ENCODE data around the gene NUP93.

Gene NUP93

DNA sequence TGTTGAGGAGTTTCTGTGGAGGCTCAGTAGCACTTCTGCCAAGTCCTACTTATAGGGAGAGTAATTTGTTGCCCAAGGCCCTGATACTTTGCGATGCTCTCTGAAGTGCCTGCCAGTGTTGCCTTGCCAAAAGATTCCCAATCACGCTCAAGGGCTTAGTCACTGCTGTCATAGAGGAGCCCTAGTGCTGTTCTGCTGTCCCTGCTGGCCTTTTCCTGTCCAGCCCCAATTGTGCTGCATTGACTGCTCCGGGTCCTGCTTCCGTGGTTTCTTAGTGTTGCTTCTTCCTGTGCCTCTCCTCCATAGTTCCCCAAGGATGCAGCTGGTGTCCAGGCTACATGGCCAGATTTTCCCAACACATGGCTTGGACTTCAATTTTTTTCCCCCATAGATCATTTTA is 13.9 kb downstream of the NUP93 start:
- DNase-seq (ENCODE audit: low read depth) = no peak

- no peak for DNase-seq (ENCODE audit: low read depth)
Observed at GRCh38 chr16:56744996-56745640, 15.2 kb downstream of the NUP93 start.

DNA sequence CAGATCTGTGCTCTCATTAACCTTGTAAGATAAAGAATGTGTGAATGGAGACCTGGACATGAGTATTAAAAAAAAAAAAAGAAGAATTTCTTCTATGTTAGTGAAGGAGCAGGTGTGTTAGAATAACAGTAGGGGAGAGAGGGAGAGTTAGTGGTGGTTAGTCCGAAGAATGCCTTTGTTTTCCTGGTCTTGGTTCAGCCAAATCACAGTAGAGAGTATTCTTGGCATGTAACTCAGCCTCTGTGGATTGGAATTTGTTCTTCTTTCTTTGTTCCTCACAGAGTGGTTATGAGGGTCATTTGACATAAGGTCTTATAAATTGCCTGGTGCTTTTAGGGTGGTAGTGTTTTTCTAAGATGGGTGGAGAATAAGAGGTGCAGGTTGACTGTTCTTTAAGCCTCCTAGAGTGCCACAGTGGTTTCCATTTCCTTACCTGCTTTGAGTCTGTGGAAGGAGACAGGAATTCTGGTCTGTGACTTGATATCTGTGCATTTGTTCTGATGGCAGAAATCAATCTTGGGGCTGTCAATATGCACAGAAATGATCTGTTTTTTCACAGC is 17.6 kb downstream of the NUP93 start:
- no peak for DNase-seq (ENCODE audit: low read depth)

- no peak for DNase-seq (ENCODE audit: low read depth)
Observed at GRCh38 chr16:56748191-56748590, 18.3 kb downstream of the NUP93 start.

DNA sequence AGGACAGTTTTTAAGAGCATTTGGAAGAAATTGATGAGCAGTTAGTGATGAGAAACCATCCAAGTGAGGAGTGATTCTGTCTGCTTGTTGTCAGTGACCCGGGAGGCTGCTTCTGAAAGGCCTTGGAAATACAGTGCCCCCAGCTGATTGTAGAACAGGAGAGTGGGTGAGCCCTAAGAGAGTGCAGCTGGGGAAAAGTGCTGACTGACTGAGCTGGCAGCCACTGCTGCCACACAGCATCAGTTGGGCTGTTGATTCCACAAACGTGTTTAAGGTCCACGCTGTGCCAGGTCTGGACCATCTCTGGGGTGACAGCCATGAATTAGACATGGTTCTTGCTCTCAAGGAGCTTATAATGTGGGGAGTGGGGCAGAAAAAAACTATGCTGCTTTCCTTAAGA is 18.9 kb downstream of the NUP93 start:
- no peak for DNase-seq (ENCODE audit: low read depth)

GRCh38 chr16:56749672-56750491 is 20.0 kb downstream of the NUP93 start:
- DNase-seq (ENCODE audit: low read depth) = no peak

- DNase-seq (ENCODE audit: low read depth) = no peak
Observed at GRCh38 chr16:56753410-56753809, 23.5 kb downstream of the NUP93 start.

GRCh38 chr16:56755038-56755437 is 25.1 kb downstream of the NUP93 start:
- no peak for DNase-seq (ENCODE audit: low read depth)

DNA sequence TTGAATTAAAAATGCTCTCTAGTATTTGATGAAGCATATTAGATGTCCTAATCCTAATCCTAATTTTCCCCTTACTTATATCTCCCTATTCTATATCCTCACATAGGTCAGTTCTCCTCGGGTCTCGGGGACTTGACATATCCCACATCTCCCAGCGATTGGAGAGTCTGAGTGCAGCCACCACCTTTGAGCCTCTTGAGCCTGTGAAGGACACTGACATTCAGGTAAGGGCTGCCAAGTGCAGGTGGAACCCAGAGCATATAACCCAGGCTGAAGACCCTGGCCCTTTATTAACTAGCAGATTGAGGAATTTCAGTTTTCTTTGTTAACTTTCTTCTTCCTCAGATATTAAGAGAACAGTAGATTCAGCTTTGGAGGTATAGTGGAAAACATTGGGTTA is 28.5 kb downstream of the NUP93 start:
- no peak for DNase-seq (ENCODE audit: low read depth)

GRCh38 chr16:56758930-56759329 is 29.0 kb downstream of the NUP93 start:
- DNase-seq (ENCODE audit: low read depth) = no peak

DNA sequence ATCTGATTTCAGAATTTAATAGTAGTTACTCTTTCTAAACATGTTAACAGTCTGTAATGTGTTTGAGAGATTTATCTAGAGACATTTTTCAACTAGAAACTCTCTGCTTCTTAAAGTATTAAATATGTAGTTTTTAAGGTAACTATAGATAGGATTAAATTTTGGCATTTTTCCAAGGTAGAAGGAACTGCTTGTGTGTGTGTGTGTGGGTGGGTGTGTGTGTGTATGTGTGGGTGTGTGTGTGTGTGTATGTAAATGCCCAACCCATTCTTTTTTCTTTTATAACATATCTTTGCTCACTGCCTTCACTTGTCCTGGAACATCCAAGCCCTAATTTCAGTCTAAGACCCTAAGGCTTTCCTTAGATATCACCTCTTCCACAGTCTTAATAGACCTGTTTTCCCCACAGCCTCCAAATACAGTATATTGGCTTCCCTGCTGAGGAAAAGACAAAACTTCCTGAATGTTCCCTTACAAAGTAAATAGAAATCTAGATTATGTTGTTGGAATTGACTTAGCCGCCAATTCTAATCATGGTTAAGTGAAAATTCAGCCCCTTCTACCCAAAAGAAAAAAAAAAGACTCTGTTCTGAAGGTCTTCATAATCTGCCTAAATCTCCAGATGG is 33.5 kb downstream of the NUP93 start:
- DNase-seq (ENCODE audit: low read depth) = no peak

GRCh38 chr16:56764835-56765234 is 34.9 kb downstream of the NUP93 start:
- DNase-seq (ENCODE audit: low read depth) = no peak

DNA sequence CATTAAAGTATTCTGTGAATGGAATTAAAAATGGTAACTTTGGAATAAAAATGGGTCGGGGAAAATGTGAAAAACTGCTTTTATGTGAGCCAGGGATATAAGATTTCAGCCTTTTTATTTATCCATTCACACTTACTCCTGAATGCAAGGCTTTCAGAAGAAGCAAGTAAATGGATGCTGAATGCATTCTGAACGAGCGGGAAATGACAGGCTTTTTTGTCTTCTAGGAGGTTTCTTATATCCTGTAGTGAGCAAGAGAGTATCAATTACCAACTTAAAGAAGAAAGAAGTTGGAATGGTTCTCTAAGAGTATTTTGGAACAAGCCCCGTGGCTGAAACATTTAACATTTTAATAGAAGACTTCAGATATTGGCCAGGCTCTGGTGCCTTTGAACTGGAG is 36.0 kb downstream of the NUP93 start:
- DNase-seq (ENCODE audit: low read depth) = no peak

- no peak for DNase-seq (ENCODE audit: low read depth)
Observed at GRCh38 chr16:56767024-56767423, 37.1 kb downstream of the NUP93 start.

DNA sequence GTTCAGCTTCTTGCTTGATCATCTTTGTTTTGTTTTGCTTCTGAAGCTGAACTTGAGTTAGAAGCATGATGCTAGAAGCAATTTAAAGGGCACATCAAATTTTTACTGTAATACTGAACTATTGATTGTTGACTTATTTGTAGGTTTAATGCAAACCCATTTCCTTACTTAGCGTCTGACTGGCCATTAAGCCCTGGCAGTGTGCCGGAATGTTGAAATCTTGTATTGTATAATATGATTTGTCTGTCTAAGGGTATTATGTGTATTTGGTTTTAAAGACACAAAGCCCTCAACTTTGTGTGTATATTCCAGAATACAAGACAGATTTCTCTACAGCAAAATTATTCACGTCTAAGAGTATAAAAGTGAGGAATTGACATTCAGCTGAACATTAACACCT is 39.7 kb downstream of the NUP93 start:
- DNase-seq (ENCODE audit: low read depth) = no peak

DNA sequence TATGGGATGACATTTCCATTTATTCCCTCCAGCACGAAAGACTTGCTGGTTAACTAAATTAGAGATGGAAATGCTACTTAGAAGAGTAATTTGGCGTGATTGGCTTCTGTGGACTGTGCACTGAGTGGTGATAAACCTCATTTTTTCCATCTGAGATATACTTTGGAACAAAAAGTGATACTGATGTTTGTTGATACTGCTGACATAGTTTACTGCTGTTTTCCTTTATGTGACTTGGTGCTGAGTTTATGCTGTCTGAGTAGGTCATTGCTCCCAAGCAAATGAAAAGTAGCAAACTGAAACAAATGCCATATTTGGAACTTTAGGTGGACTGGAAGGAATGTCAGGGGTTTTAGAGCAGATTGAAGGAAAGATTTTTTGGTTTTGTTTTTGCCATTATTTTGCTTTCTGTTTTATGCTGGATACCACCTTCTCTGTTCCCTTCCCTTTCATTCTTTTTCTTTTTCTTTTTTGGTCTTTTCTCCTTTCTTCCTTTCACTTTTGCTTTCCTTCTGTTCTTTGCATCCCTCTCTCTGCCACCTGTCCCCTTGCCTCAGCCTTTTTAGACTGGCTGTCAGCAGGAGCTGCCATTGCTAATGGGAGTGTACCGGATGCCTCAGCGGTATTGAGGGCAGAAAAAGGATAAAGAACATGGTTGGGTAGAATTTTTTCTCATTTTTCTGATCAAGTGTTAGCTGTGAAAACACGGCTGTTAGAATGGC is 41.8 kb downstream of the NUP93 start:
- DNase-seq (ENCODE audit: low read depth) = no peak

DNA sequence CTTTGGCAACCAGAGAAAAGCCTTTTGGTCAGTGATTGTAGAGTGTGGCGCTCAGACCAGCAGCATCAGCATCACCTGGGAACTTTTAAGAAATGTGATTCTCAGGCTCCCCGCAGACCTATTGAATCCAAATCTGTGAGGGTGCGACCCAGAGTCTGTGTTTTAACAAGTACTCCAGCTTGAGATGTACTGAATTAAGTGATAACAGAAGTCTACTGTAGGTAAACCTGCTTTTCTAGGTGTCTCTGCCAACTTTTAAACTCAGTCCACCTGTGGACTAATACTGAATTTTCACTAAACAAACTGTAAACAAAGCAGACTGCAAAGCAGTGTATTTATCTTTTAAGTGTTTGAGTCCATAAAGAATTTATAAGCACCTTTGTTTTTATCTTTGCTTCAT is 43.6 kb downstream of the NUP93 start:
- no peak for DNase-seq (ENCODE audit: low read depth)

DNA sequence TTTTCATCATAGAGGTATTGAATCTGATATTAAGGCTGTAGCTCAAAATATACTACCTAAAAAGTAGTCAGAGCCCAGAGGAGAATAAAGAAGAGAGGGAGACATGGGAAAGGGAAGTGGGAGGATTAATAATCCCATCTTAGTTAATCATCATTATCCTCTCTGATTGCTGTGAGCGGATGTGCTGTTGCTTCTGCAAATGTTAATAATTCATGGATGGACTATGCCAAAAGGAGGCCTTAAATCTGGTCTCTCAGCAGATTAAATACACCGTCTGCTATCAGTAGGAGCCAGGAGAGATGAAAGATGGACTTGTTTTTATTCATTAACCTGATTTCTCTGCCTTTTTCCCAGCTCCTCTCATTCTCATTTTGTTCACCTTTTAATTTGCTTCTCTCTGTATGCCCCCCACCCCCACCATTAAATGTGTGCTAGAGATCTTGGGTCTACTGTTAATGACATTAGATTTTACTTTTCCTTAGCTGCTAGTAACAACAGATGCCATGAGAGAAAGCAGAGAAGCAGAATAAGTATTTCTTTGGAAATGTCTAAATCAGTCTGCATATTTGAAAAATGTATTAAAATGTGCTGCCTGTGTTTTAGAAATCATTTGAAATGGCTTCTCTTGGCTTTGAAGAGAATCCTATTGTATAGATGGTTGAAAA is 44.2 kb downstream of the NUP93 start:
- DNase-seq (ENCODE audit: low read depth) = no peak

- no peak for DNase-seq (ENCODE audit: low read depth)
Observed at GRCh38 chr16:56775162-56775561, 45.2 kb downstream of the NUP93 start.

DNA sequence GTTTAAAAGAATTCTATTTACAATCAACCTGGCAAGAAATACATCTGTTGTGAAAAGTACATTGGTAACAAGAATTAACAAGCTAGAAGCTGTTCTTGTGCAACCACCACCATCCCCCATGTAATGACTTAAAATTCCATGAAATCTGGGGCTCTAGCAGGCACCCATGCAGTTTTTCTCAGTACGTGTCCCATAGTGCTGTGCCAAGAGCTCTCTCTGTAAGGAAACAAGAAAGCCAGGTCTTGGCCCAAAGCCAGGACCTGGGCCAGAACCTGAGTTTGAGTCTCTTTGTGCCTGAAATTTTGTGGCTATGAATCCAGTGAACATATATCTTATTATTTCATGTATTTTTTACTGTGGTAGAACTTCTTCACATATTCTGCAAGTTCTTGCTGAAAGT is 46.6 kb downstream of the NUP93 start:
- no peak for DNase-seq (ENCODE audit: low read depth)

DNA sequence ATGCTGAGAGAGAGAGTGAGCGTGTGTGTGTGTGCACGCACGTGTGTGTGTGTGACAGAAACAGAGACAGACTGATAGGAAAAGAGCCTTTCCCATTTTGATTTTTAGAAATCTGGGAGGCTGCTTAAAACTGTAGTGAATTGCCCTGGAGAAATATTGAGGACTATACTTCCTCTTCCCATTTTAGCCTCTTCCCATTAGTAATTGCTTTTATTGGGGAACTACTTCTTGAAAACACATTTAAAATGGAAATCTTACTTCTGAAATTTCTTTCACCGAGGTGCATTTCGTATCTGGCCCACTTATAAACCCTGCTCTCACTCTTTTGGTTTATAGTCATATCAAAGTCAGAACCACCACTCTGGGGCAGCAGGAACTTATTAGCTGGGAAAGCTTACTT is 47.1 kb downstream of the NUP93 start:
- no peak for DNase-seq (ENCODE audit: low read depth)

GRCh38 chr16:56777482-56777881 is 47.6 kb downstream of the NUP93 start:
- no peak for DNase-seq (ENCODE audit: low read depth)

Data from T follicular helper cell (primary cell).